HuH-7 (cell line): ENCODE data around the gene TST.

Experiments
- DNase-seq: peaks from one replicate; pipeline ENCODE4 v3.0.0; 2011; ENCODE audit warnings: low spot score

TST gene

DNA sequence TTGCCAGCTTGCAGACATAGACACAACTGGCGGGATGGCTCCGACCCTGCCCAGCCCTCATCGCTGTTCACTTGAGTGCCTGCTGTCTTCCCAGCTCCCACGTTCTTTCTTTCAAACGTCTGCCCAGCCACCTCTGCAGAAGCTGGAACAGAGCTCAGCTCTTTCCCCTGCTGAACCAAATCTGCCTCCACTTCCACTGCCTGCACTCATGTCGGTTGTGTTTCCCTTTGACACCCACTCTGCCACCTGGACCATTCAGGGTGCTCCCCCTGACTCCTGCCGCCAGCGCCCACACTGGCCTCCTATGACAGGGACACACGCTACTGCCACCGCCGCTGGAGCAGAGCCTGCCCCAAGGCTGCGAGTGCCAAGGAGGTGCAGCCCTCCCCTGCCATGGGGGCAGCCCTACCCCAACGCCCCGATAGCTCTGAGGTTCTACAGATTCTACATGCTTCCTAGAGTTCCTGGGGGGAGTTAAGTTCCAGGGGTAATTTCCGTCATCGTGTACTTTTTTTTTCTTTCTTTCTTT lies 37.9 kb downstream of the TST start:
- DNase-seq, result no peak

DNA sequence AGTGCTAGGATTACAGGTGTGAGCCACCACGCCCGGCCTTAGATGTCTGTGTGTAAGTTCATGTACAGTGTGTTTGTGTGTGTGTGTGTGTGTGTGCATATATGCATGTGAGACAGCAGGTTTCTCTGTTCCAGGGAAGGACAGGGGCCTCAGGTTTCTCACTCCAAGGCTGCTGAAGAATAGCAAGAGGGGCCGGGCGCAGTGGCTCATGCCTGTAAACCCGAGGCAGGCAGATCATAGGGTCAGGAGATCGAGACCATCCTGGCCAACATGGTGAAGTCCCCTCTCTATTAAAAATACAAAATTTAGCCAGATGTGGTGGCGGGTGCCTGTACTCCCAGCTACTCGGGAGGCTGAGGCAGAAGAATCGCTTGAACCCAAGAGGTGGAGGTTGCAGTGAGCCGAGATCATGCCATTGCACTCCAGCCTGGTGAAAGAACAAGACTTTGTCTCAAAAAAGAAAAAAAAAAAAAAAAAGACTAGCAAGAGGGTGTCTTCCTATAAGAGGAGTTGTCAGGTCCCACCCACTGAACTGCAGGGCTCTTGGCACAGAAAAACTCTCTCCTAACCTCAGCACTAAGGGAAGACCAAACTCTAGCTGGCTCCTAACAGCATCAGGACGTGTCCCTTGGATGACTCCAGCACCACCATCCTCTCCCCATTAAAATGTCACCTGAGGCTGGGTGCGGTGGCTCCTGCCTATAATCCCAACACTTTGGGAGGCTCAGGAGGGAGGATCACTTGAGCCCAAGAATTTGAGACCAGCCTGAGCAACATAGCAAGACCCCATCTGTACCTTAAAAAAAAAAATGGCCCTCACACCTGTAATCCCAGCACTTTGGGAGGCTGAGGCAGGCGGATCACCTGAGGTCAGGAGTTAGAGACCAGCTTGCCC lies 40.0 kb downstream of the TST start:
- no peak for DNase-seq

DNA sequence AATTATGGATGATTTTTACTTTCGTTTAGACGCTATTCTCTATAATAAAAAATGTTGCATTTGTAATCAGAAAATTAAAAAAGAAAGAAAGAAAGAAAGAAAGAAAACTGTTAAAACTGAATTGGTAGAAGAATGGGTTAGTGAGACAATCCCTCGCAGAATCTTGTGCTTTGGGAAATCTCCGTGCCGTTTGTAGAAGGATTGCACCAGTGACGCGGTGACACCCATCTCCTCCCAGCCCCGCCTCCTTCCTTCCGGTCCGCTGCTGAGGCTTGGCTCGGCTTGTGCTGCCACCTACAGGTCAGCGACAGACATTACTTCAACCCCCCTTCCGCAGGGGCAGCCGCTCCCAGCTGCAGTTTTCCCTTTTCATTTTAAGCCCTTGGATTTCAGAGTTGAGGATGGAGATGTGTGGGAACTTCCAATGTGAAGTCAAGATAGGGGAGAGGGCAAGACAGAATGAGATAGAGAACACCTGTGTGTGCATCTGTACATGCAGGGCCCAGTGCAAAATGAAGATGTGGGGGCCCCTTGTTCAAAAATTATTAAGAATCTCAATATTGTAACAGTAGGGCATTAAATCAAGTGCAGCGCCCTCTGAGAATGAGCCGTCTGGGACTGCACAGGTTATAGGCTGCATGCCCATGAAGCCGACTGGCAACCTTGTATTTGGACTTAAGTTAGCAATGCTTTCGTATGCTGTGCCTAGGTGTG lies 41.1 kb downstream of the TST start:
- DNase-seq, result peak; percentile 87

DNA sequence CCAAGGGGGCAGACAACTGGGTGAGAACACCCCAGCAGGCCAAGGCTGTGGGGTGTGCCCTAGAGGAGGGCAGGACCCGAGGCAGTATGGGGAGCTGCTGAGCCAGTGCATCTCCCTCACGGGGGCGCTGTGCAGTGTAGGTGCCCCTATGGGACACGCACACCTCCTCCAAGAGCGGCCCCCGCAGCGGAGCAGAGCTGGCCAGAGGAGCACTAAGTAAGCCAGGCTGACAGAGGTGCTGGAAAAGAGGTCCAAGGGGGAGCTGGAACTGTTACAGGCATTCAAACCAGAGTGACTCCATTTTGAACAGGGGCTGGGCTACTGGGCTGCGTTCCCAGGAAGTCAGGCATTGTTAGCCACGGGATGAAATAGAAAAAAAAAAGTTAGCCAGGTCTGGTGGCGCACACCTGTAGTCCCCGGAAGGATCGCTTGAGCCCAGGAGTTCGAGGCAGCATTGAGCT lies 41.8 kb downstream of the TST start:
- DNase-seq, result peak; percentile 64

DNA sequence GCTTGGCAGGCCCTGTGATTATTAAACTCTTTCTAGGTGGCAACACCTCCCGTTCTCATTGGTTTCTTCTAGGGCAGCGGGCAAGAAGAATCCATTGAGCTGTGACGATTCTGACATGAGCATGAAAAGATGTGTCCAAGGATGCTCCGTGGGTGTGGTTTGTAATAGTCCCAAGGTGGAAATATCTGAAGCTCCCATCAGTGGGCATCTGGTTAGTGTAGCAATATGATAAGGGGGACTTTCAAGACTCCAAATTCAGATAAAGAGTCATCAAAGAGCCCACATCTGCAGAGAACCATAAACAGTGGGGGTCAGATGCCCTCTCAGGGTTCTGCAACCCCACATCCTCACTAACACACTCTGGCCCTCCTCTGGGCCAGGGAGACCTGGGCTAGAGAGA lies 42.6 kb downstream of the TST start:
- DNase-seq, result no peak

DNA sequence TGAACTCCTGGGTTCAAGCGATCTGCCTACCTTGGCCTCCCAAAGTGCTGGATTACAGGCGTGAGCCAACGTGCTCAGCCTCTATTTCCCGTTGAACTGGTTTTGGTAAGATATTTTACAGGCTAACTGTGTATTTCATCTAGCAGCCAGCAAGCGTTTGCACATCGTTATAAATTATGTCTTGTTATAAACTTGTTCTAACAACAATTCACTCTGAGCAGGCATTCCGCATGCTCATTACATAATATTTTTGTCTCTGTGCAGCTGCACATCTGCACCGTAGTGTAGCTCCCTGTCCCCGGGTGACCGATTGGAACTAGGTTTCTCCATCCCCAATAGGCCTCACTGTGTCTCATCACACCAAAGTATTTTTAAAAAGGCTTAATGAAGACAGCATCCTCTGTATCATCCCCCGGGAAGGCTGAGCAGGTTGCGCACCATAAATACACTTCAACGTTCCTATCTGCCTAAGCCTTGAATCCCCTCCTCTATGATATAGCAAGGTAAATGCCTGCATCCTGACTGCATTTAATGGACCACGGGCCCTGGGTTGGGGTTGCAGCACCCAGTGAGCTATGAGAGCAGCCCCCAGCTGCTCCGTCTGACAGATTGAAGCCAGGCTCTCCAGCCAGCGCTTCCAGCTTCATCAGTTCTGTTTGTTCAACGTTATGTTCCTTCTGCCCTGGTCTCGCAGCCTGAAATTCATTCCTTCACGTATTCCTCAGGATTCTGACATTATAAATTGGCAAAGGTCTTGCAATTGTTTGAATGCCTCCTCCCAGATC lies 47.7 kb downstream of the TST start:
- no peak for DNase-seq

DNA sequence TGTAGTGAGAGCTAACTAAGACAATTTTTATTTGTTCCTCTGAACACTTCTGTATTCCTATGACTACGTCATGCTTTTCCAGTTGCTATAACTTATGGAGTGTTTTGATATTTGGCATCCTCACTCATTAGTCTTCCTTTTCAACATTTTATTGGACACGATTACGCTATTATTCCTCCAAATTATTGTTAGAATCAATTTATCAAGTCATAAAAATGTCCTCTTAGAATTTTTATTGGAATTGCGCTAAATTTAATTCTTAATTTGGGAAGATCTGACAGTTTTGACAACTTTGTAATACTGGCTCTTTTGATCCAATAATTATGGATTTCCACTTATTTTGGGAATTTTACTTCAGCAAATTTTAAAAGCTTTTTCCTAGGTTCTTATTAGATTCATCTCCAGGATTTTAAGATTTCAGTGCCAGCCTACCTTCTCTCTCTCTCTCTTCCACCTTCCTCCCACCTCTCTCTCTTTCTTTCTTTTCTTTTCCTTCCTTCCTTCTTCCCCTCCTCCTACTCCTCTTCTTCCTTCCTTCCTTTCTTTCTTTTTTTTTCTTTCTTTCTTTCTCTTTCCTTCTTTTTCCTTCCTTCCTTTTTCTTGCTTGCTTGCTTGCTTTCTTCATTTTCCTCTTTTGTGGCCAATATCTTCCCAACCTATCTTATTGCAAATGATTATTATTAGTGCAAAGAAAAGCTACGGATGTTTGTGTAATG lies 50.8 kb downstream of the TST start:
- DNase-seq, result no peak

DNA sequence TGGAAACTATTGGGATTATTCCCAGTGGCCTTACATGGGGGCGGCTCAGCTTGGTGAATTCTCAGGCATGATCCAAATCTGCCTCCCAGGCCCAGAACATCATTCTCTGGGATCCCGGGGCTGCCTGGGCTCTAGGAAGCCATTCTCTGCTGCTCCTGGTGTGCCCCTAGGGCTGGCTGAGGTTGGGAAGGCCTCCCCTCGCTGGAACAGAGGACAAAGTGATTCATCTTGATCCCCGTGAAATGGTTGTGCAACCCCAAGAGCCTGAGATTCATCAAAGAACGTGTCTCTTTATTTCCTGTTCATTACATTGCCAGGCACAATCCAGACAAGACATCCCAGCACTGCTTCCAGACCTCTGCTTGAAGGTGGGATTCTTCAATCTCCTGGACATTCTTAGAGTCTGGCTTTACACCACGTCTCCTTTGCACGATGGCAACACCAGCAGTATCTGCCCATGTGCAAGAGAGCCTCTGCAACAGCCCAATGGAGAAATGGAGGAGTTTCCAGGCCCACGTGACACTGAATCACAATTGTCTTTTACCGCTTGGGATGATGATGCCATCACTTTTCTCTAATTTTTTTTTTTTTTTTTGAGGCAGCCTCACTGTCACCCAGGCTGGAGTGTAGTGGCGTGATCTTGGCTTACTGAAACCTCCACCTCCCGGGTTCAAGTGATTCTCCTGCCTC lies 52.3 kb downstream of the TST start:
- no peak for DNase-seq

DNA sequence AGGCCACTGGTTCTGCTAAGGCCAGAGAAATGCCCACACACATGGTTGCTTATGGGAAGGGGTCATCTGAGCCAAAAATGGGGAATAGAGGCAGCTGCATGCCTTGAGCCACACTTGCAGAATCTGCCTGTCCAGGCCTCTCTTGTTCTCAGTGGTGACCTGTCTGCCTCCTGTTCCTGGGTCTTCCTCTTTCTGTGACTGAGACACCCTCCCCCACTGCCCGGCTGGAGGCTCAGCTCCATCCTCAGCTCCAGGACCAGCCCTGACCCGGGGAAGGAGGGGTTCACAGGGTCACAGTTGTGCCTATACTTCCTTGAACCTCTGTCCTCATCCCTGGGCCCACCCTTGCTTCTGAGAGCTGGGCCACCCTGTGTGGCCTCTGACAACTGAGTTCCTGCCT lies 53.6 kb downstream of the TST start:
- no peak for DNase-seq

DNA sequence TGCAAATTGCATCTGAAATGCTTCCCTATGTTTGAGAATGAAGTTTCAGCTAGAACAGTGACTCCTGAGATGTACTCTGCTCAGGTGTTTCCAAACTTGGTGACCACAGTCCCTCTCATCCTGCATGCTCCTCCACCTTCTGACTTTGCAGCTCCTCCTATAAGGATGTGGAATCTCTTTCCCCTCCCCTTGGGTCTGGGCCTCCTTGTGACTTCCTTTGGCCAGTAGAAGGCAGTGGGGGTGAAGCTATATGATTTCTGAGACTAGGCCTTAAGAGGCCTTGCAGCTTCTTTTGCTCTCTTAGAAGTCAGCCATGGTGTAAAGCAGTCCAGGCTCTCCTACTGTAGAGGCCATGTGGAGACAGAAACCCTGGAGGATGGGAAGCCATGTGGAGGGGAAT lies 55.1 kb downstream of the TST start:
- DNase-seq, result no peak

DNA sequence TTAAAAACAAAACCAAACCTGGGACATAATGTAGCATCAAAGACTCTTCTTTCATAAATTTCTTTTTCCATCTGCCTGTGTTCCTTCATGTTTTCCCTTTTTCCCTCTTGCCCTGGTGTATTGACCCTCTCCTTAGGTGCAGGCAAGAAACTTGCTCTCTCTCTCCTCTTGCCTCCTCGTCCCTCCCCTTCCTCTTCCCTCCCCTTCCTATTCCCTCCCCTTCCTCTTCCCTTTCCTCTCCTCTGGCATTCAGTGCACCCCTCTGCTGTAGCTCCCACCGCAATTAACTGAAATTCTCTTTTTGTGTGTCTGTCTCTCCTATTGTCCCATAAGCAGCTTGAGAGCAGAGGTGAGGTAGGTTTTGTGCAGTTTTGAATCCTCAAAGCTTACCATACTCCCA lies 55.9 kb downstream of the TST start:
- DNase-seq, result no peak

DNA sequence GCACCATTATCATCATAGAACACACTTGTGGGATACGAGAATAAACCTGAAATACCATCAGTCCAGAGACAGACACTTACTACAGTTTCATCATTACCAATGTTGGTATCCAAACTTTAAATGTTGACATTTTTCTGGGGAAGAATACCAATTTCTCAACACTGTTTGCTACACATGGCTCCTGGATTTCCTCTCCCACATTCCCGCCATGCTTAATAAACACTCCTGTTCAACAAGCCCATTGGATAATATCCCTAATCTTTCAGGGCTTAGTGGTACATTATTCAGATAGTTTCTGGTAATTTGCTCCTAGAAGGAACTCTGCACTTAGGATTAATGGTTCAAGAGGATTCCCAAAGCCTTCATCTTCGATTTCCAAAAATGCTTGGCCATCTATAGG lies 57.6 kb downstream of the TST start:
- no peak for DNase-seq
